ENCODE data around the gene LIPE. TPM values are rescaled to one million over a fixed set of nuclear protein-coding genes. Genes with fewer than 3 reads are reported as not detected.
A peak's percentile ranks its signal among the peaks of the same experiment; 100 is the strongest.

LIPE gene
- total and polyA plus RNA-seq, 7 donors = 1.6 to 48.0 (median 7.5) TPM

DNA sequence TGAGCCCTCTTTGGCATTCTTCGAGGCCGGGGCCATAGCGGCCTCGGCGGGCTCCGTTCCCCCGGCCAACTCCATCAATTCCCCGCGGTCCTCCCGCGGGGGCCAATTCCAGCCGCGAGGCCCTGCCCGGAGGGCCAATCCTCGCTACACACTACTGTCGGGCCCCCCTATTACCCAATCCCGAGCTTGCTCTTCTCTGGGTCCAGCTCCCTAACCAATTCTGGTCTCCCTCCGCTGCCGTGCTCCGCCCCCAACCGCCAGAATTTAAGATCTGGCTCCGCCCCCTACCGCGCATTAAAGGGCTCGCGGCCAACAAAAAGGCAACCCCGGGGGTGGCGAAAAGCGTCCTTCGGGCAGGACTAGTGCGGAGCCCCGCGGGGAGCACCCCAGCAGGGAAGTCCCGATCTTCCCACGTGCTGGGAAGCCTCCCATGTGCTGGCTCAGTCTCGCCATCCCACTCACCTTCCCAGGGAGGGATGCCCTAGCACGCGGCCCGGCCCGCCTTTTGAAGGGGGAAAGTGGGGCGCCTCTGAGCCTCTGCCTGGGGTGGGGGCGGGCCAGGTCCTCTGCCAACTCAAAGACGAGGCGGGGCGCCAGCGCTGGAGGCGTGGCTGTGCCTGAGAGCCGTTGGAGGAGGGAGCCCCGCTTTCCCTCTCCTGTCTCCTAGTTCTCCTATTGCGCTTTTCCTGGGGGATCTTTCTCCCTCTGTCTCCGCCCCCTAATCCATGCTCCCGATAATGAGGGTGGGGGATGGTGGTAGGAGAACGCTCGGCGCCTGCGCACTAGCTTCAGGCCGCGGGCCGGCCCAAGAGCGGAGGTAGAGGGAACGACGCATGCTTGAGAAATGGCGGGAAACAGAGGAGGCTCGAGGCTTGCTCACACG lies 3.5 kb downstream of the LIPE start:
- no peaks in the 10 kb centered on the region for H3K27me3 ChIP-seq
- no peaks in the 10 kb centered on the region for H3K9me3 ChIP-seq
- TF ChIP-seq CTCF (IDR thresholded peaks at IDR 0.05) = peak in 1 of 4 experiments; percentile 7
- no peak for TF ChIP-seq EP300 (IDR thresholded peaks at IDR 0.05)
- peak in 3 of 4 donors; percentile 46 to 64 (median 48) for TF ChIP-seq POLR2AphosphoS5 (IDR thresholded peaks at IDR 0.05)
- TF ChIP-seq POLR2A (IDR thresholded peaks at IDR 0.05) = peak in 1 of 2 donors; percentile 15
- WGBS, 2 donors = 5 to 11% methylated on average over 65 of the region's 65 CpGs
- intact Hi-C loops (cut with DNase I) = no loop called here
- peak; percentile 92 for DNase-seq
- H3K4me3 ChIP-seq = peak overlapping the region; percentile 28 to 64 (median 55)
- peaks cover 0 to 34% (median 30%) of the 10 kb centered on the region in 4 donors for H3K4me1 ChIP-seq
- H3K27ac ChIP-seq = peak overlapping the region; percentile 56 to 68 (median 64)
- no peaks in the 10 kb centered on the region for H3K36me3 ChIP-seq

GRCh38 chr19:42422901-42423461 lies 4.2 kb downstream of the LIPE start:
- Histone ChIP-seq H3K9me3 (no peaks in the 10 kb centered on the region), H3K36me3 (no peaks in the 10 kb centered on the region), H3K4me3 (peak overlapping the region; percentile 28 to 64 (median 55)), H3K4me1 (peaks cover 0 to 34% (median 30%) of the 10 kb centered on the region in 4 donors), H3K27ac (peak overlapping the region; percentile 56 to 68 (median 64)), H3K27me3 (no peaks in the 10 kb centered on the region)
- no peak for TF ChIP-seq EP300 (IDR thresholded peaks at IDR 0.05)
- TF ChIP-seq POLR2AphosphoS5 (IDR thresholded peaks at IDR 0.05) = no peak
- no peak for TF ChIP-seq CTCF (IDR thresholded peaks at IDR 0.05)
- TF ChIP-seq POLR2A (IDR thresholded peaks at IDR 0.05) = no peak
- intact Hi-C loops (cut with DNase I) = no loop called here
- no peak for DNase-seq
- 1% methylated on average over 38 of the region's 38 CpGs for WGBS, 2 donors

DNA sequence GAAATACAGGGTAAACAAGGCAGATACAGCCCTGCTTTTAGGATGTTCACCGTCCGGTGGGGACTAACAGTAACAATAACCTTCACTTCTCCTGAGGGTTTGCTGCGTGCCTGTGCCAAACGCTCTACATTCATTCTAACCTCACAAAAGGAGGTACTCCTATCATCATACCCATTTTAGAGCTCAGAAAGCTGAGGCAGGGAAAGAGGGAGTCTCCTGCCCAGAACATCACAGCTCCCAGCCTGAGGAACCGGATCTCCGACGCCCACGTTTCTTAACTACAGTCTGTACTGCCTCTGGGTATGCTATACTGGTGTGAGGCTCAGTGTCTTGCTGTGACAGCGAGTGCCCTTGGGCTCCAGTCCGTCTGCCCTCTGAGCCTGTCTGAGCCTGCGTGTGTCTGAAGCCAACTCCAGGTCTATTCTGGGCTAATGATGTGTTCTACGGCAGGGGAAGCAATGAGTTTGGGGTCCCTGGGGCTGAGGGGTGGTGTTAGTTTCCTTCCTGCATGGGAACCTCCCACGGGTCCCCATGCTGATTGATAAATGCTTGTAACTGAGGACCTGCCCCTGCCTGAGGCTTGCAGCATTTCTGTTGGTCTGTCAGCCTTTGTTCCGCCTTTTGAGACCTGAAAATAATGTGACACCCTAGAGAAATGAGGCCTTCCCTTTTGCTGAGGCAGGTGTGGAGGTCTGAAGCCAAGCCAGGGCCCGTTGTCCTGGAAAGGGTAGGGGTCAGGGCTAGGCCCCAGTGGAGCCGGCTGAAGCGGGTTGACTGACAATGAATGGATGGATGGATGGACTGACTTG lies 4.9 kb downstream of the LIPE start:
- Histone ChIP-seq H3K9me3 (no peaks in the 10 kb centered on the region), H3K36me3 (no peaks in the 10 kb centered on the region), H3K4me1 (peaks cover 0 to 28% (median 25%) of the 10 kb centered on the region in 4 donors), H3K27me3 (no peaks in the 10 kb centered on the region), H3K4me3 (peak overlapping the region in 3 of 4 donors; percentile 53 to 64 (median 57)), H3K27ac (peak overlapping the region in 3 of 4 donors; percentile 64 to 68 (median 65))
- intact Hi-C loops (cut with DNase I) = no loop called here
- peak; percentile 60 for DNase-seq
- TF ChIP-seq EP300 (IDR thresholded peaks at IDR 0.05) (no peak), POLR2AphosphoS5 (IDR thresholded peaks at IDR 0.05) (no peak), CTCF (IDR thresholded peaks at IDR 0.05) (no peak), POLR2A (IDR thresholded peaks at IDR 0.05) (no peak)
- WGBS, 2 donors = 57 to 67% methylated on average over 17 of the region's 17 CpGs

DNA sequence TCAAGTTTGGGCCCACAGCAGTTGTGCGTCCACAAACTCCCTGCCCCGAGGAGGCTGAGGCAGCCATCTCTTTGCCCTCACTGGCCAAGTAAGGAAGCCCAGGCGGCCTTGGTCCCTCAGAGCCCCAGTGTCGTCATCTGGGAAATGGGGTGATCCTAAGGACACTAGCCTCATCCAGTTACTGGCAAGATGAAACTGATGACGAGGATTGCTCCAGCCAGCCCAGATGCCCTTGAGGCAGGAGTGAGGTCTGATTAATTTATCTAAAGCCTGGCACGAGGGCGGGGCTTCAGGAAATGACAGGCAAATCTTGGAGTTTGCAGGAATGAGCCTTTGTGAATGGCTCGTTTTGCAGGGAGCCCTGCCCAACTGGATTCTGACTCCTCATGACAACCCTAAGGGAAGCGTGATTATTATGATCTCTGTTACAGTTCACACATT lies 5.6 kb downstream of the LIPE start:
- intact Hi-C loops (cut with DNase I) = no loop called here
- H3K4me1 ChIP-seq = peaks cover 0 to 24% (median 23%) of the 10 kb centered on the region in 4 donors
- no peaks in the 10 kb centered on the region for H3K27me3 ChIP-seq
- no peak overlapping the region for H3K4me3 ChIP-seq
- no peaks in the 10 kb centered on the region for H3K9me3 ChIP-seq
- DNase-seq = peak; percentile 62
- peak overlapping the region in 2 of 4 donors; percentile 18 to 65 for H3K27ac ChIP-seq
- no peaks in the 10 kb centered on the region for H3K36me3 ChIP-seq
- TF ChIP-seq EP300 (IDR thresholded peaks at IDR 0.05) (no peak), POLR2AphosphoS5 (IDR thresholded peaks at IDR 0.05) (peak in 1 of 4 donors; percentile 16)
- WGBS, 2 donors = 62 to 77% methylated on average over 9 of the region's 9 CpGs
